GM18867 (cell line): ENCODE results near the gene SYT12.
"Not testable (repeated sequence)": the region's sequence is repeated elsewhere in the genome, so short reads cannot be mapped to it uniquely, and the experiment has no call there.

ENCODE experiments used
- ATAC-seq: cut with Tn5 transposase; IDR thresholded peaks from one replicate; pipeline ENCODE4 v1.9.1; 2021; ENCODE audit warnings: mild to moderate bottlenecking, moderate library complexity; ENCODE audit not compliant: unreplicated experiment

SYT12 gene

DNA sequence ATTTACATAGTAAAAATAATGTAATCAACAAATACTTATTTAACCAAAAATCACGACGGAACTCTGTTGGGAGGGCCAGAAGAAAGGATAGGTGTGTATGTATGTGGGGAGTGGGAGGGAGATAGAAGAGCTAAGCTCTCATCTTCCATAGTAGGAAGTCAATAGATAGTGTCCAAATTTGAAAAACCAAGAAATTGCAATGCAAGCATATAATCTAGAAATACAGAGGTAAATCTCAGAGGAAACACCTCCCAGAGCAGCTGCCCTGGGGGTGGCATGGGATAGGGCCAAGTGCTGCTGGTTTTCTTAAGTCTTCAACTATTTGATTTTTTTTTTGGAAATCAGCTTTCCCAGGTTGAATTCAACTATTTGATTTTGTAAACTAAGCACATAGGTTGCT lies 30.9 kb upstream of the SYT12 start:
- ATAC-seq, result no peak

DNA sequence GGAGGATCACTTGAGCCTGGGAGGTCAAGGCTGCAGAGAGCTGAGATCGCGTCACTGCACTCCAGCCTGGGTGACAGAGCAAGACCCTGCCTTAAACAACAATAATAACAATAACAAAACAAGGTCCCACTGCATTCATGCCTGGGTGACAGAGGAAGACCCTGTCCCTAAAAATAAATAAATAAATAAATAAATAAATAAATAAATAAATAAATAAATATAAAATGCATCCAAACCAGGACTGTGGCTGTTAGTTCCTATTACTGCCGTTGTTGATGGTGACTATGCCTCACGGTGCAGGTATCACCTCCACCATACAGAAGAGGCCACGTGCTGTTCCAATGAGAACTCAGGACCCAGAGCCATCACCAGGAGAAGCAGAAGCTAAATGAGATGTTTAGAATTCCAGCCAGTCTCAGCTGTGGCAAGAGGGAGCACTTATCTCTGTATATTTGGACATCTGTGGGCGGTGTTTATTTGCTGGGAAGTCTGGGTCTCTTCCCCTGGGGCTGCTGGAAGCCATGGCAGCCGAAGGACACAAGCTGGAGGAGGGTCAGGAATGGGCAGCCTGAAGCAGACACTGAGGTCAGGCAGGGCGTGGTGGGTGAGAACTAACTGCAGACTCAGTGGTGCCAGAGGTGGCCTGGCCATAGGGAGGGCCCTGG lies 26.2 kb upstream of the SYT12 start:
- ATAC-seq, result no peak

DNA sequence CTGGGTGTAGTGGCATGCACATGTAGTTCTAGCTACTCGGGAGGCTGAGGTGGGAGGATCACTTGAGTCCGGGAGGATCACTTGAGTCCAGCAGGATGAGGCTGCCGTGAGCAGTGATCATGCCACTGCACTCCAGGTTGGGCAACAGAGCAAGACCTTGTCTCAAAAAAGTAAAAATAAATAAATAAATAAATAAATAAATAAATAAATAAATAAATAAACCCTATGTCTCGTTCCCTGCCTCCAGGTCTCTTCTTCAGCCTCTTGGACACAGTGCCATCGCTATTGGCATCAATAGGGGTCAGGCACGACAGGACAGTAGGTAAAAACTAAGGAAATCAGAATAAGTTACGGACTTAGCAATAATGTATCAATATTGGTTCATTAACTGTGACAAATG lies 23.4 kb upstream of the SYT12 start:
- ATAC-seq, result no peak

DNA sequence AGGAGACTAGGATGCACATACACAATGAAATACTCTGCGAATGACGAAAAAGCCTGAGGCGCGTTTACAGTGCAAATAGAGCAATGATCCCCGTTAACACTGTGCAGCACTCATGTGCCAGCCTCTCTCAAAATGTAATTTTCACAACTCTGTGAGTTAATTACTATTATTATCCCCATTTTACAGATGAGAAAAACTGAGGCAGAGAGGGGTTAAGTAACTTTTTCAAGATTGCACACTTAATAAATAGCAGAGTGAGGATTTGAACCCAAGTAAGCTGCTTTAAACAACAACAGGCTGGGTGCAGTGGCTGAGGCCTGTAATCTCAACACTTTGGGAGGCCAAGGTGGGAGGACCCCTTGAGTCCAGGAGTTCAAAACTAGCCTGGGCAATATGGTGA lies 21.6 kb upstream of the SYT12 start:
- no peak for ATAC-seq

DNA sequence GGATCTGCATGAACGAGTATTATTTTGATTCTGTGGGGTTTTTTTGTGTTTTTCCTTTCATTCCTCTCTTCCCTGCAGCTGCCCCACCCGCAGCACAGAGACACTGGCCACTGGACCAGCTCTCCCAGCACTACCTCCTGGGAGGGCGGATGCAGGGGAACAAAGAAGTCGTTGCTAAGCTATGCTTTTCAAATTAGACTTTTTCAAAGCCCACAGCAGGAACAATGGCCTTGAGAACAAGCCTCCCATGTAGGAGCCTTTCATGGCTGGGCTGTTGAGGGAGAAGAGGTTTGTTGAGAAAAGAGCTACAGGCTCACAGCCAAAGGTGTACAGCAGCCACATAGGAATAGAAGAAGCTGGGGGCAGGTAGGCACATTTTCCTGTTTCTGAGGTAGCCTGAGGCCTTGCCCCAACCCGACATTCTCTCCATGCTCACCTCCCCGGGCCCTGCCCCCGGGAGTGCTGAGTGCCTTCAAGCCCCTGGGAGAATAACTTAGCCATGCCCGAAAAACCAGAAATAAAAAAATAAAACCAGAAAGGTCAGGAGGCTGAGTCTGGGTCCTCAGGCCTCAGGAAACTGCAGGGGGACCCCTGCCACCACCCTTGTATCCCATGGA lies 20.5 kb upstream of the SYT12 start:
- no peak for ATAC-seq

DNA sequence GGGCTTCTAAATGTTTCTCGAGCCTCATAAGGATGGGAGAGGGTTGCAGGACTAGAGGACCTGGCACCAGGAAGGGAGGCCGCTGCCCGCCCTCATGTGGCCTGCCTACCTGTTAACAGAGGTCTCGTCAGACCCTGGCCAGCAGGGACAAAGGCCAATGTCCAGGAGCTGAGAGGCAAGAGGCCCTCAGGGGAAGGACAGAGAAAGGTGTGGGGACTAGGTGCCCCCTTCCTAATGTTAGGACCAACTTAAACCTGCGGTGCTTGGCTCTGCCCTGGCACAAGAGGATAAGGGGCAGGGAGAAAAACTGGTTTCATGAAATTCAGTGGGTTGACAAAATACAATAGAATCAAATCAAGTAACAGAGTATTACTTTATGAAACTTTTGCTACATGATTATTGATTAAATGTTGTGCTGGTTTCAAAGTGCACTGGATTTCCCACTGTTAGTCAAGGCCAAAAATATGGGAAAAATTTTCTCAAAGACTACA lies 20.0 kb upstream of the SYT12 start:
- ATAC-seq, result no peak

DNA sequence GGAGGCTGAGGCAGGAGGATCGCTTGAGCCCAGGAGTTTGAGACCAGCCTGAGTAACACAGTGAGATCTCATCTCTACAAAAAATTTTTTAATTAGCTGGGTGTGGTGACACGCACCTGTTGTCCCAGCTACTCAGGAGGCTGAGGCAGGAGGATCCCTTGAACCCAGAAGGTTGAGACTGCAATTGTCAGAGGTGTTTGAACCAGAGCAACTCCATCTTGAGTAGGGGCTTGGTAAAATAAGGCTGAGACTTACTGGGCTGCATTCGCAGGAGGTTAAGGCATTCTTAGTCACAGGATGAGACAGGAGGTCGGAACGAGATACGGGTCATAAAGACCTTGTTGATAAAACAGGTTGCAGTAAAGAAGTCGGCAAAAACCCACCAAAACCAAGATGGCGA lies 17.7 kb upstream of the SYT12 start:
- ATAC-seq, result not testable (repeated sequence)

DNA sequence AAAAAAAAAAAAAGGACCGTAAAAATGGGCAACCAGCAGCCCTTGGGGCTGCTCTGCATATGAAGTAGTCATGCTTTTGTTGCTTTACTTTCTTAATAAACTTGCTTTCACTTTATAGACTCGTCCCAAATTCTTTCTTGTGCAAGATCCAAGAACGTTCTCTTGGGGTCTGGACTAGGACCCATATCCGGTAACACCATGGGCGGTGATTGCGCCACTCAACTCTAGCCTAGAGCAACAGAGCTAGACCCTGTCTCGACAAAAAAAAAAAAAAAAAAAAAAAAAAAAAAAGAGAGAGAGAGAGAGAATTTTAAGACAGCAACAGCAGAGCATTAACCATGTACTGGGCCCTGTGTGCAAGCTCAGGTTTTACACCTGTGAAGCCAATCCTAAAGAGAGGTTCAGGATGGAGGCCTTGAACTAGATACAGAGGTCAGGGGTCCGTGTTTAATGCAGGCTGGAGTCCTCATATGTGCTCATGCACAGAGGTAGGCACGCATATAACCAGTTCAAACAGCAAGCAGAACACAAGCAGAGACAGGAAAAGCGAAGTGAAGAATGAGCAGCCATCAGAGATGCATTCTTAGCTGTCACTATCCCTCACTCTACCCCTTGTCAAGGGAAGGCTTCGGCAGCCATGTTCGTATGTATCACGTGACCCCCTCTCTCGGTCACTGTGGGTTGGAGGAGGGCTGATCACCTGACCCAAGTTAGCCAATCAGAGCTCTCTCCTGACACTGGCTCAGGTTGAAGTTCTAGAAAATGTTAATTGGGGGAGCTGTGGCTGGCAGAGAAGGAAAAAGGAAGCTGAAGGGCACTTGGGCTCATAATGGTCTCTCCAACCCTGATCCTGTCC lies 16.7 kb upstream of the SYT12 start:
- no peak for ATAC-seq

DNA sequence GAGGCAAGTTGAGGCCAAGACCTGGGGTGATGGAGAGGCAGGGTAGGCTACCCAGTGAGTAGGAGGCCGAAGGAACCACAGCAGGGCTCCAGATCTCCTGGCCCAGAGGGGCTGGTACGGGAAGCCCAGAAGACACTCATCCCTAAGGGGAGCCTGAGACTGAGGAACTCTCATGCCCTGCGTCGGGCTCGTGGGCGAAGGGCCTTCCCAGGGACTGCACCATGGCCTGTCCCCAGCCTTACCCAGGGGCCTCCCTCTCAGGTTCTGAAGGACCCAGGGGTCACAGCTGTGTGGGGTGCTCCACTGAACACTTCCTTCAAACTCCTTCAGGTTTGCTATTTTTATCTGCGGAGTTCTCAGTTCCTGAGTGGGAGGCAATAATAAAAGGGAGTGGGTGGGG lies 15.8 kb upstream of the SYT12 start:
- no peak for ATAC-seq

DNA sequence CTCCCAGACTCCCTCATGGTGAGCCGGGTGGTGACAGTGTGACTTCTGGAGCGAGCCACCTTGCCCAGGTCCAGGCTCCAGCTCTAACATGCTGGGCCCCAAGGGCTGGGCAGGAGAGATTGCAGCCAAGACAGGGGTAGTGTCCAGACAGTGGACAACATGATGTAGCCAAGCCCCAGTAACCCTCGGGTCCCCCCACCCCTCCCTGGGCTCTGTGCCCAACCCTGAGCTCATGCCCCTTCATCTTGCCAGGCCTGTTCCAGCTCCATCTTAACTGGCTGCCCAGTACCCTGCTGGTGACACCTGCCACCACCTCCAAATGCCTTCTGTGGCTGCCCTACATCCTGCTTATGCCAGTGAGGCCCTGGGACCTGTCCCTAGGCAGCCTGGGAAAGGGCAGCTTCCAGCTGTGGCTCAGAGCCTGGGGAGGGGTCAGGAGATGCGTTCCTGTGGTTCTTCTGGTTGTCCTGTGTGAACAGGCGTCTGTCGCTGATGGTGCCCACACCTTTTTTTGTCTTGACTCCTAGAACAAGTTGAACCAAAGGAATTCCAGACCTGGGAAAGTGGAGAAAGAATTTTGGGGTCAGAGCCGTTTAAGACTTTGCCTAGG lies 12.5 kb upstream of the SYT12 start:
- no peak for ATAC-seq

DNA sequence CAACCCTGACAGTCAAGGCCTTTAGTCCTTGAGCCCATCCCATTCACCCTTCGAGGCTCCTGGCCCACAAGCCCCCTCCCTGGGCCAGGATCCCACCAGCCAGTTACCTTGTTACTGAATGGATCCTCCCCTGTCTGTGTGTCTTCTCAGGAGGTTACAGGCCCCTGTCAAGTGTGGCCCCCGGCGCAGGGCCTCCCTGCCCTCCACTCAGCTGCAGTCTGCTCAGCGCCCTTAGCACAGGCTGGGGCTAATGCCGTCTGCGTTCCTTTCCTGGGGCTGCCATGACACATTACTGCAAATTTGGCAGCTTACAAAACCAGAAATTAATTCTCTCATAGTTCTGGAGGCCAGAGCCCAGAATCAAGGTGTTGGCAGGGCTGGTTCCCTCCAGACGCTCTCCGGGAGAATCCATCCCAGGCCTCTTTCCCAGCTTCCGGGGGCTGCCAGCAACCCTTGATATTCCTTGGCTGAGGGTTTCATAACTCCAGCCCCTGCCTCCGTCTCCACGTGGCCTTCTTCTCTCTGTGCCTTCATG lies 9.4 kb upstream of the SYT12 start:
- ATAC-seq, result no peak

DNA sequence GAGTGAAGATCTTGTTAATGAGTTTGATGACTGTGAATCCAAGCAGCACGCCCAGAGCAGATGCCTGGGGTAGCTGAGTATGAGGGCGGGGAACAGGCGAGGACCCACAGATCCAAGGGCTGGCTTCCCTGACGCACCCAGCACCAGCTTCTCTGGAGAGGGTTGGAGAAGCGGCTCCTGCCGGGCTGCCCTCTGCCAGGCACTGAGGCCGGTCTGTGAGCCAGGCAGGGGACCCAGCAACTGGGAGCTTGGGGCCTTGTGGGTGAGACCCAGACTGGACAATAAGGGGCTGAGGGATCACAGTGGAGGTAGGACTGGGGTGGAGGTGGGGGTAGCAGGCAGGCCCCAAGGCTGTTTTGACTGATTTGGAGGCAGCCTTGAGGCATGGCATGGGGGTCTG lies 8.6 kb upstream of the SYT12 start:
- no peak for ATAC-seq

DNA sequence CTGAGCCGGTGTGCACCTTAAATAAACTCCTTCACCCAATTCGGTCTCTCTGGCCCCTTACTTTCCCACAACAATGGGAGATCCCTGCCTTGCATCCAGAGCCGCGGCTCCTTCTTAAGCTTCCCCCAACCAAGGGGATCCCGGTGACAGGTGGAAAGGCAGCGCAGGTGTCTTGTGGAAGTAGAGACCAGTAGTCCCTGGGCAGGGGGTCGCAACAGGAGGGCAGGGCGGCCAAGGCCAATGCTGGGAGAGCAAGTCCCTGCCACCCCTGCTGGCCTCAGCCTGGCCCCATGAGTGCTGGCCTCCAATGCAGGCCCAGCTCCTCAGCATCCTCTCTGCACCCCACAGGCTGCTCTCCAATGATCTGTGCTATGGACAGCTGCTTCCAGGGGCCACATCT lies 7.9 kb upstream of the SYT12 start:
- ATAC-seq, result no peak

DNA sequence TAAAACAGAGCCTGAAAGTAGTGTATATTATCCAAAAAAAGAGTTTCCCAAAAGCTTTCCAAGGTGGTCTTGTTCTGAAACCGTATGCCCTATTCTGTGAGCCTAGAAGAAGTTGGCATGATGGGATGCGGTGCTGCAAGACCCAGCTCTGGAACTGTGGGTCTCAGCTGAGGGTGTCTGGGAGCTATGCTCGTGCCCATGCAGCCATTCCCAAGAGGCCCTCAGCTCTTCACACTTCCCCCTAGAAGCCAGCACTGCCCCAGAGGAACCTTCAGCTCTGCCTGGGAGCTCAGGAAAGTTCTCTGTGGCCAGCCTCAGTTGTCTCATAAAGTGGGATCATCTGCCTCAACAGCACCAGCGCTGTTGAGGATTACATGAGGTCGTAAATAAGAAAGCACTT lies 6.4 kb upstream of the SYT12 start:
- no peak for ATAC-seq

DNA sequence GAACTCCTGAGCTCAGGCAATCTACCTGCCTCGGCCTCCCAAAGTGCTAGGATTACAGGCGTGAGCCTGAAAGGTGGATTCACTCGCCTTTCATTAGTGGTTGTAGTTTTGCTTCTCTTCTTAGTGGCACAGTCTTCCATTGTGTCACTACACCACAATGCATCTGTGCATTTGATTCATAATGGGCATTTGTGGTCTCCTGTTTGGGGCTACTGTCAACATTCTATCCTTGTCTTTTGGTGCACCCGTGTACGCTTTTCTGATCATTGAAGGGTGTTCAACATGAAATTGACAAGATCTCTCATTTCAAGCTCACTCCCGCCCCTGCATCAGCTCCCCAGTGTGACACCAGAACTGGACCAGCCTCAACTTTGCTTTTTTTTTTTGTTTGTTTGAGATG lies 2.0 kb upstream of the SYT12 start:
- no peak for ATAC-seq

DNA sequence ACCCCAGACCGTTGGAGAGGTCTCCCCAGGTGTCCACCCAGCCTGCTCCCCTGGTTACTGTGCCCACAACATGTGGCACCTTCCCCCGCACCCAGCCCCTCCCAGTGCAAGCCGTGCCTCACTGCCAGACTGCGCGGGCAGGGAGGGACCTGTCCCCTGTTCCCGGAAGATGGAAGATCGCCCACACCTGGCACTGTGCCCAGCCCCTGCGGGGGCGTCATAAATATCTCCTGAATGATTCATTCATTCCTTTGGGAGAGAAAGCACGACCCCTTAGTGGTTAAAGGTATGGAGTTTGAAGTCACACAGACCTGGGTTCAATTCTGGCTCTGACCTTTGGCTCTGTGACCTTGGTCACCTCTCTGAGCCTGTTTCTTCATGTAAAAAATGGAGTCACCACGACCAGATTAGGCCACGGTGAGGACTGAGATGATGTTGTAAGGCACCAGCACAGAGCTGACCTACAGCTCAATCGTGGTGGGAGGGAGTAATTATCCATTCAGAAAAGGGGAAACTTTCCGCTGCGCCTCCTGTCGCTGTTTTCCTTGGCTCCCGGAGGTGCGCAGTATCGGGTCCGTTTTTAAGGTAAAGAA lies 497 bp upstream of the SYT12 start:
- no peak for ATAC-seq

DNA sequence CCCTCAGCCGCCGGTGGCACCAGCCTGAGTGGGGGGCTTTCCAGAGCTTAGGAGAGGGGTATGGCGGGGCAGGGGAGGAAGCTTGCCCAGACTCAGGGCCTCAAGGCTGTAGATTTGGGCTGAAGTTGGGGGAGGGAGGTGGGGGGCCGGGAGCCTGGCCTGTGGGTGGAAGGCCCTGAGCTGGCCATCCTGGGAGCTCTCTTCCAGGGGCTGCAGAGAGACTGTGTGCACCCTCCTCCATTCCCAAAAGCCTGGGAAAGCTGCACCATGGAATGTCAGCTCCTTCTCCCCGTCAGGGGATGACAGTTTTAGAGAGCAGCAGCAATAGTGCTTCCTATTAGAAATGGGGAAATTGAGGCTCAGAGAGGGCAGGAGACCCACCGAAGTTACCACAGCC lies 1.0 kb downstream of the SYT12 start:
- ATAC-seq, result no peak

DNA sequence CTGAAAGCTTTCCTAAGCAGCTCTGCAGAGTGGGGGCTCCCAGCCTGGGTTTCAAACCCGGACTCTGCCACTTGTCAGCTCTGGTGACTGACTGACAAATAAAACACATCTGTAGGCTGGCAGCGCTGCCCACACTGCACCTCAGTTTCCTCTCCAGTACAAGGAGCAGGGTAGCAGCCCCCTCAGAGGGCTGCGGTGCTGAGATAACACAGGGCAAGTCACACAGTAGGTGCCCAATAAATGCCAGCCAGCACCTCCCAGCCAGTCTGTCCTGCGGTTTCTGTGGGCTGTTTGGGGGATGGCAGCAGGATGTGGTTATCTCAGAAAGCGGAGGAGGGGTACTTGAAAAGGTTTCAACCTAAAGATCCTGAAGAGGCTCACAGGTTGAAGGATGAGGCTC lies 1.5 kb downstream of the SYT12 start:
- ATAC-seq, result no peak

DNA sequence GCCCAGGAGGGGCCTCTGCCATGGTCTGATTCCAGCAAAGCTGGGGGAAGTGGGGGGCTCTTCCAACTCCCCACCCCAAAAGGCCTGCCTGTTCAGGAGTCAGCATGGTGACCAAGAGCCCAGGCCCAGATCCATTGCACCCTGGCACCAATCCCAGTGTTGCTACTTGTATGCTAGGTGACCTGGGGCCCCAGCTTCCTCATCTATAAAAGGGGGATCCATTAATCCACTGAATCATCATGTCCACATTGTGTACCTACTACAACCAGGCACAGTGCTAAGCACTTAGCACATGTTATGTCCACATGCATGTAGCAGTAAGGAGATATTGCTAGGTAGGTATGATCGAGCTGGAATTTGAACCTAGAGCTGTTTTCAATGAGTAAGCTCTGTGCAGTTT lies 2.0 kb downstream of the SYT12 start:
- no peak for ATAC-seq

DNA sequence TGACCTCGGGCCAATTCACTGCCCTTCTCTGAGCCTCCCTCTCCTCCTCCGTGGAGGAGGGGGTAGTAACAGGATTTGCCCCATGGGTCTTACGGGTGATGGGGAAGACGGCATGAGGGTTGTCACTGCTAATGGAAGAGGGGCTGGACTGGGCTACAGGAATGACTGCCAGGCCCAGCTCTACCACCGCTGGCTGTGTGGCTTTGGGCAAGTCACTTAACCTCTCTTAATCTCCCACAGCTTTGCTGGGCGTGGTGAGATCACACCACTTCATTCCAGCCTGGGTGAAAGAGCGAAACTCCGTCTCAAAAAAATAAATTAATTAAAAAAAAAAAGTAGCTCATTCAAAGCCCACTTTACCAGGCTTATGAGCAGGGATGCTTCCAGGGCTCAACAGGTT lies 2.8 kb downstream of the SYT12 start:
- no peak for ATAC-seq

DNA sequence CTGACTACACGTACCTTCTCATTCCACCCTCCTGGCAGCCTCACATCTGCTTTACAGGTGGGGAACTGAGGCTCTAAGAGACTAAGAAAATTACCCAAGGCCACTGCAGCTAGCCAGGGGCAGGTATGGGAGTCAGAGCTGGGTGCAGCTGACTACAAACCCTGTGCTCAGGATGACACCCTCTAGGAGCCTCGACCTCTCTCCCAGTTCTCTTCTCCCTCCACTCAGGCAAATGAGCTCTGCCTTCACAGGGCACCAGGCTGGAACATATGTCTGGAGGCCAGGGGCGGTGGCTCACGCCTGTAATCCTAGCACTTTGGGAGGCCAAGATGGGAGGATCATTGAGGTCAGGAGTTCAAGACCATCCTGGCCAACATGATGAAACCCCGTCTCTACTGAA lies 4.0 kb downstream of the SYT12 start:
- ATAC-seq, result no peak
